Neural progenitor cell (in vitro differentiated cells): ENCODE data around the gene RIPK4. TPM values are rescaled to one million over a fixed set of nuclear protein-coding genes. Genes with fewer than 3 reads are reported as not detected.

Source experiments
- DNase-seq: peaks from one replicate; pipeline ENCODE4 v3.0.0-alpha.2; 2016; ENCODE audit warnings: low spot score
- H2AFZ ChIP-seq: fragments of 200-600 bp; sonication (generic); replicated peaks from 2 replicates; pipeline ENCODE4 v1.6.1; 2016; ENCODE audit warnings: antibody characterized with exemption
- H3F3A ChIP-seq: fragments of 200-600 bp; sonication (generic); 2 replicates; pipeline ENCODE4 v1.6.1; 2016; ENCODE audit warnings: antibody characterized with exemption, low read depth
- H3K27ac ChIP-seq: fragments of 200-600 bp; sonication (generic); 2 replicates; pipeline ENCODE4 v1.5.1; 2016; ENCODE audit warnings: mild to moderate bottlenecking
- H3K27me3 ChIP-seq: fragments of 200-600 bp; sonication (generic); 2 replicates; pipeline ENCODE4 v1.6.1; 2016; ENCODE audit warnings: mild to moderate bottlenecking, moderate library complexity
- H3K36me3 ChIP-seq: fragments of 200-600 bp; sonication (generic); 2 replicates; pipeline ENCODE4 v1.5.1; 2016
- H3K4me1 ChIP-seq: fragments of 200-600 bp; sonication (generic); 2 replicates; pipeline ENCODE4 v1.6.1; 2016; ENCODE audit warnings: mixed run types
- H3K4me2 ChIP-seq: fragments of 200-600 bp; sonication (generic); 2 replicates; pipeline ENCODE4 v1.6.1; 2016
- H3K4me3 ChIP-seq: fragments of 200-600 bp; sonication (generic); 2 replicates; pipeline ENCODE4 v1.5.1; 2016
- H3K79me2 ChIP-seq: fragments of 200-600 bp; sonication (generic); 2 replicates; pipeline ENCODE4 v1.6.1; 2016; ENCODE audit warnings: low read depth
- H3K9ac ChIP-seq: fragments of 200-600 bp; sonication (generic); 2 replicates; pipeline ENCODE4 v1.6.1; 2016
- H3K9me3 ChIP-seq: fragments of 200-600 bp; sonication (generic); 2 replicates; pipeline ENCODE4 v1.5.1; 2016; ENCODE audit warnings: low read depth
- H4K20me1 ChIP-seq: fragments of 200-600 bp; sonication (generic); 2 replicates; pipeline ENCODE4 v1.6.1; 2016; ENCODE audit warnings: low read depth
- H3K27ac Mint-ChIP-seq: 3 replicates; pipeline ENCODE4 v1.8.0; 2021; ENCODE audit warnings: mixed read lengths
- H3K27me3 Mint-ChIP-seq: 2 replicates; pipeline ENCODE4 v1.8.0; 2022; ENCODE audit warnings: low read depth, mild to moderate bottlenecking, inconsistent platforms, moderate library complexity, mixed read lengths; ENCODE audit not compliant: insufficient read depth
- H3K36me3 Mint-ChIP-seq: 3 replicates; pipeline ENCODE4 v1.8.0; 2021; ENCODE audit warnings: mixed read lengths
- H3K4me1 Mint-ChIP-seq: 3 replicates; pipeline ENCODE4 v1.8.0; 2021; ENCODE audit warnings: mixed read lengths
- H3K4me3 Mint-ChIP-seq: 3 replicates; pipeline ENCODE4 v1.8.0; 2021; ENCODE audit warnings: mild to moderate bottlenecking, moderate library complexity, mixed read lengths
- H3K9me3 Mint-ChIP-seq: 3 replicates; pipeline ENCODE4 v1.8.0; 2020; ENCODE audit warnings: mixed read lengths
- EZH2 ChIP-seq: fragments of 200-600 bp; sonication (generic); IDR thresholded peaks from 2 replicates; pipeline ENCODE4 v1.6.1; 2017; ENCODE audit warnings: antibody characterized with exemption, mild to moderate bottlenecking, moderate library complexity
- EZH2phosphoT487 ChIP-seq: fragments of 200-600 bp; sonication (generic); IDR thresholded peaks from 2 replicates; pipeline ENCODE4 v1.6.1; 2017; ENCODE audit warnings: antibody characterized with exemption
- total RNA-seq: library from RNA; depleted of rRNA; stranded (reverse); fragments of >200 nt; gene quantifications from 2 replicates; pipeline ENCODE4 v1.2.3, GENCODE V29; 2015; ENCODE audit warnings: low replicate concordance
- TF ChIP-seq, protein P1 (sequence below): fragments of 200-600 bp; sonication (generic); IDR thresholded peaks from 2 replicates; pipeline ENCODE4 v1.5.1; 2017; ENCODE audit warnings: antibody characterized with exemption, mild to moderate bottlenecking

RIPK4 gene
- total RNA-seq, 1 donor from 2014 or later = 1.3 TPM

GRCh38 chr21:41771625-41771945 lies 4.7 kb upstream of the RIPK4 start:
- peaks cover 64% of the 10 kb centered on the region for H3K27me3 ChIP-seq
- no peak for DNase-seq

DNA sequence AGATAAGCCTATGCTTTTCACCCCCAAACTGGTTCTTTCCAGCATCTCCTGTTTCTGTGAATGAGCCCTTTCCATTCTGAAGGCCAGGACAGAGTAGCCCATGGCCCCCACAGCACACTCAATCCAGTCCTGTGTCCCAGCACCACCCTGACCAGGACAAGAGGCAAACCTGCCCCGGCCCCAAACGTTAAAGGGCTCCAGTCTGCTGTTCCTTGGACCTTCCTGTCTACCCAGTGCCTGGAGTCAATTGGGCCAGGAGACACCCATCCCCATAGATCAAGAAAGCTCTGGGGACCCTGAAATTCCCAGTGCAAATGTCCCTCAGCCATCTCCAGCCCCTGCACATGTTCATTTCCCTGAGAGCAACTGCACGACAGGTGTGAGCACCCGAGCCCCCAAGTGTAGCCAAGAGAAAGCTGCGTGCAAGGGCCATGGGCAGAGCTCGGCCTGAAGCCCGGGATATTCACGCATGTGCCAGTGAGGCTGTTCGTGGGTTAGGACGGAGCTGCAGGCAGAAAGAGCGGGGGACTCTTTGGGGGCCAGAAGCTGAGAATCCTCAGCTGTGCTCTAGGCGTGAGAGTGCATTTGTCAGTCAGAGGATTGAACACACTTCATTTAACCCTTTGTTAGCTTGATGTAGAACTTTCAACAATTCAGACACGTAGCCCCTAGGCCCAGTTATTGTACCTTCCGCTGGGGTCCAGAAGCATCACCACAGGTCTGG lies 4.2 kb upstream of the RIPK4 start:
- no peaks in the 10 kb centered on the region for H3K9me3 ChIP-seq
- TF ChIP-seq EZH2phosphoT487 = no peak
- TF ChIP-seq, protein P1, sequence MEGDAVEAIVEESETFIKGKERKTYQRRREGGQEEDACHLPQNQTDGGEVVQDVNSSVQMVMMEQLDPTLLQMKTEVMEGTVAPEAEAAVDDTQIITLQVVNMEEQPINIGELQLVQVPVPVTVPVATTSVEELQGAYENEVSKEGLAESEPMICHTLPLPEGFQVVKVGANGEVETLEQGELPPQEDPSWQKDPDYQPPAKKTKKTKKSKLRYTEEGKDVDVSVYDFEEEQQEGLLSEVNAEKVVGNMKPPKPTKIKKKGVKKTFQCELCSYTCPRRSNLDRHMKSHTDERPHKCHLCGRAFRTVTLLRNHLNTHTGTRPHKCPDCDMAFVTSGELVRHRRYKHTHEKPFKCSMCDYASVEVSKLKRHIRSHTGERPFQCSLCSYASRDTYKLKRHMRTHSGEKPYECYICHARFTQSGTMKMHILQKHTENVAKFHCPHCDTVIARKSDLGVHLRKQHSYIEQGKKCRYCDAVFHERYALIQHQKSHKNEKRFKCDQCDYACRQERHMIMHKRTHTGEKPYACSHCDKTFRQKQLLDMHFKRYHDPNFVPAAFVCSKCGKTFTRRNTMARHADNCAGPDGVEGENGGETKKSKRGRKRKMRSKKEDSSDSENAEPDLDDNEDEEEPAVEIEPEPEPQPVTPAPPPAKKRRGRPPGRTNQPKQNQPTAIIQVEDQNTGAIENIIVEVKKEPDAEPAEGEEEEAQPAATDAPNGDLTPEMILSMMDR = no peak
- no peak for TF ChIP-seq EZH2
- Mint-ChIP-seq H3K4me3 (no peak overlapping the region), H3K4me1 (peaks cover 46% of the 10 kb centered on the region), H3K27me3 (peaks cover 44% of the 10 kb centered on the region), H3K36me3 (peaks cover 2% of the 10 kb centered on the region), H3K27ac (no peak overlapping the region), H3K9me3 (peaks cover 2% of the 10 kb centered on the region)
- H3K4me1 ChIP-seq = peaks cover 40% of the 10 kb centered on the region
- H4K20me1 ChIP-seq = peaks cover 20% of the 10 kb centered on the region
- H2AFZ ChIP-seq = no peak overlapping the region
- no peak overlapping the region for H3K9ac ChIP-seq
- no peaks in the 10 kb centered on the region for H3K79me2 ChIP-seq
- no peaks in the 10 kb centered on the region for H3F3A ChIP-seq
- H3K27me3 ChIP-seq = peaks cover 70% of the 10 kb centered on the region
- H3K4me3 ChIP-seq = no peak overlapping the region
- no peak overlapping the region for H3K27ac ChIP-seq
- peak overlapping the region; percentile 42 for H3K4me2 ChIP-seq
- no peaks in the 10 kb centered on the region for H3K36me3 ChIP-seq
- DNase-seq = peak; percentile 68

More at GRCh38 chr21:41771625-41771945, 4.7 kb upstream of the RIPK4 start:
- H3K4me3 Mint-ChIP-seq = no peak overlapping the region
- Histone ChIP-seq H3K4me1 (peaks cover 40% of the 10 kb centered on the region), H3K4me3 (no peak overlapping the region), H2AFZ (no peak overlapping the region), H3K27ac (no peak overlapping the region), H3K36me3 (no peaks in the 10 kb centered on the region), H3K9me3 (no peaks in the 10 kb centered on the region), H3K79me2 (no peaks in the 10 kb centered on the region), H4K20me1 (peaks cover 20% of the 10 kb centered on the region), H3K9ac (no peak overlapping the region), H3K4me2 (peak overlapping the region; percentile 42), H3F3A (no peaks in the 10 kb centered on the region)
- peaks cover 44% of the 10 kb centered on the region for H3K27me3 Mint-ChIP-seq
- no peak overlapping the region for H3K27ac Mint-ChIP-seq
- peaks cover 2% of the 10 kb centered on the region for H3K36me3 Mint-ChIP-seq
- H3K9me3 Mint-ChIP-seq = peaks cover 2% of the 10 kb centered on the region
- peaks cover 46% of the 10 kb centered on the region for H3K4me1 Mint-ChIP-seq
- TF ChIP-seq, protein P1 = no peak
- TF ChIP-seq EZH2 (no peak), EZH2phosphoT487 (no peak)

- H3K4me2 ChIP-seq = no peak overlapping the region
- H3K4me1 ChIP-seq = peaks cover 40% of the 10 kb centered on the region
- no peak overlapping the region for H3K27ac ChIP-seq
- peaks cover 11% of the 10 kb centered on the region for H3F3A ChIP-seq
- no peaks in the 10 kb centered on the region for H3K36me3 ChIP-seq
- H3K9ac ChIP-seq = no peak overlapping the region
- TF ChIP-seq, protein P1 = no peak
- TF ChIP-seq EZH2 (no peak), EZH2phosphoT487 (no peak)
- H2AFZ ChIP-seq = no peak overlapping the region
- H3K27ac Mint-ChIP-seq = no peak overlapping the region
- DNase-seq = no peak
- H3K4me3 ChIP-seq = no peak overlapping the region
- H4K20me1 ChIP-seq = peaks cover 28% of the 10 kb centered on the region
- H3K9me3 Mint-ChIP-seq = peaks cover 2% of the 10 kb centered on the region
- no peaks in the 10 kb centered on the region for H3K9me3 ChIP-seq
- no peak overlapping the region for H3K4me3 Mint-ChIP-seq
- H3K4me1 Mint-ChIP-seq = peaks cover 44% of the 10 kb centered on the region
- H3K36me3 Mint-ChIP-seq = peaks cover 2% of the 10 kb centered on the region
- peaks cover 55% of the 10 kb centered on the region for H3K27me3 Mint-ChIP-seq
- no peaks in the 10 kb centered on the region for H3K79me2 ChIP-seq
- peaks cover 78% of the 10 kb centered on the region for H3K27me3 ChIP-seq
These were observed 3.1 kb upstream of the RIPK4 start for GRCh38 chr21:41769933-41770332.
